K562 (cell line): ENCODE results near the gene SDSL. TPM values are rescaled to one million over a fixed set of nuclear protein-coding genes. Genes with fewer than 3 reads are reported as not detected.

ENCODE experiments used
- ARID1B ChIP-seq: fragments of 450-650 bp; IDR thresholded peaks from 2 replicates; pipeline ENCODE4 v1.6.1; 2016; ENCODE audit warnings: antibody characterized with exemption, mild to moderate bottlenecking, inconsistent platforms
- CEBPB ChIP-seq: fragments of 450-650 bp; IDR thresholded peaks from 2 replicates; pipeline ENCODE4 v1.6.1; 2016; ENCODE audit warnings: missing genetic modification characterization, missing compliant biosample characterization
- FOS ChIP-seq: IDR thresholded peaks from 3 replicates; pipeline ENCODE4 v1.6.1; 2011; ENCODE audit not compliant: insufficient read length; ENCODE audit errors: extremely low read depth
- HMG20A ChIP-seq: fragments of 450-650 bp; formaldehyde crosslinking; conservative IDR thresholded peaks from 2 replicates; pipeline ENCODE4 v1.4.0; 2020; ENCODE audit warnings: mild to moderate bottlenecking, mixed read lengths
- KLF1 ChIP-seq: fragments of 450-650 bp; IDR thresholded peaks from 2 replicates; pipeline ENCODE4 v1.6.1; 2016; ENCODE audit warnings: missing genetic modification characterization, missing compliant biosample characterization
- MAFK ChIP-seq: IDR thresholded peaks from 2 replicates; pipeline ENCODE4 v1.6.1; 2011; ENCODE audit warnings: low read length, improper control_type of control experiment
- PHF21A ChIP-seq: fragments of 450-650 bp; IDR thresholded peaks from 2 replicates; pipeline ENCODE4 v1.6.1; 2017; ENCODE audit warnings: low read depth, borderline replicate concordance
- SMARCA4 ChIP-seq: fragments of 450-650 bp; IDR thresholded peaks from 2 replicates; pipeline ENCODE4 v1.6.1; 2016
- SNRNP70 ChIP-seq: fragments of 200-400 bp; formaldehyde crosslinking; optimal IDR thresholded peaks from 2 replicates; pipeline ENCODE3; 2017; ENCODE audit warnings: low read depth, low read length
- ZNF668 ChIP-seq: fragments of 250-450 bp; sonication (Bioruptor Pico); IDR thresholded peaks from 2 replicates; pipeline ENCODE4 v1.8.0; 2022; ENCODE audit warnings: mild to moderate bottlenecking, inconsistent platforms
- ZNF75A ChIP-seq: fragments of 450-650 bp; formaldehyde crosslinking; IDR thresholded peaks from 2 replicates; pipeline ENCODE4 v1.4.0; 2020; ENCODE audit warnings: mild to moderate bottlenecking
- polyA plus RNA-seq, 8 experiments: library from polyadenylated mRNA; depleted of rRNA in 4 of 8; stranded (reverse) in 5 of 8; unstranded in 3 of 8; fragments of >200 nt; fragmentation: Nextera tagmentation in 2 of 8; fragmentation: Illumina TruSeq in 1 of 8; extraction: Ambion mirVana in 2 of 8; extraction: Trizol in 1 of 8; gene quantifications; 2 replicates each; pipeline versions ENCODE4 v1.2.1 to v1.2.3, GENCODE V29; 2011 to 2014; ENCODE audit warnings: inconsistent platforms in 1 of 8, missing spikeins in 1 of 8
- total RNA-seq, 7 experiments: library from RNA; depleted of rRNA in 6 of 7; stranded (reverse); fragments of >200 nt in 6 of 7; fragmentation: Illumina TruSeq in 2 of 7; extraction: Trizol in 2 of 7; gene quantifications; 2 replicates each; pipeline versions ENCODE4 v1.2.1 to v1.2.3, GENCODE V29; 2011 to 2021; ENCODE audit warnings: low replicate concordance in 1 of 7
- TF ChIP-seq, protein P1 (sequence below): sonication (generic); formaldehyde crosslinking; IDR thresholded peaks from 2 replicates; pipeline ENCODE4 v1.8.0; 2022; ENCODE audit warnings: mild to moderate bottlenecking, missing genetic modification reagents
- TF ChIP-seq, protein P2 (sequence below): fragments of 250-450 bp; sonication (Bioruptor Pico); IDR thresholded peaks from 2 replicates; pipeline ENCODE4 v1.4.0; 2020; ENCODE audit warnings: mild to moderate bottlenecking, moderate library complexity
- TF ChIP-seq, protein P3 (sequence below): sonication (generic); formaldehyde crosslinking; IDR thresholded peaks from 2 replicates; pipeline ENCODE4 v1.8.0; 2022; ENCODE audit warnings: missing genetic modification reagents, mild to moderate bottlenecking, borderline replicate concordance
- TF ChIP-seq, protein P4 (sequence below), 2 experiments: IDR thresholded peaks in 1 of 2; conservative IDR thresholded peaks in 1 of 2; 2 replicates each; pipeline ENCODE4 v1.6.1; 2016; ENCODE audit warnings: low read depth in 2 of 2, mild to moderate bottlenecking in 1 of 2, missing compliant biosample characterization in 1 of 2, missing genetic modification characterization in 1 of 2, moderate library complexity in 1 of 2
- TF ChIP-seq, protein P5 (sequence below): fragments of 250-450 bp; sonication (Bioruptor Pico); IDR thresholded peaks from 2 replicates; pipeline ENCODE4 v1.8.0; 2021; ENCODE audit warnings: borderline replicate concordance, mild to moderate bottlenecking, moderate library complexity; ENCODE audit not compliant: poor library complexity, severe bottlenecking

SDSL gene
- total and polyA plus RNA-seq, 9 of the 15 experiments (the other 6 are each of a cell fraction or from before 2014, with no cell fraction given): 0.31 to 11.0 (median 7.4) TPM

DNA sequence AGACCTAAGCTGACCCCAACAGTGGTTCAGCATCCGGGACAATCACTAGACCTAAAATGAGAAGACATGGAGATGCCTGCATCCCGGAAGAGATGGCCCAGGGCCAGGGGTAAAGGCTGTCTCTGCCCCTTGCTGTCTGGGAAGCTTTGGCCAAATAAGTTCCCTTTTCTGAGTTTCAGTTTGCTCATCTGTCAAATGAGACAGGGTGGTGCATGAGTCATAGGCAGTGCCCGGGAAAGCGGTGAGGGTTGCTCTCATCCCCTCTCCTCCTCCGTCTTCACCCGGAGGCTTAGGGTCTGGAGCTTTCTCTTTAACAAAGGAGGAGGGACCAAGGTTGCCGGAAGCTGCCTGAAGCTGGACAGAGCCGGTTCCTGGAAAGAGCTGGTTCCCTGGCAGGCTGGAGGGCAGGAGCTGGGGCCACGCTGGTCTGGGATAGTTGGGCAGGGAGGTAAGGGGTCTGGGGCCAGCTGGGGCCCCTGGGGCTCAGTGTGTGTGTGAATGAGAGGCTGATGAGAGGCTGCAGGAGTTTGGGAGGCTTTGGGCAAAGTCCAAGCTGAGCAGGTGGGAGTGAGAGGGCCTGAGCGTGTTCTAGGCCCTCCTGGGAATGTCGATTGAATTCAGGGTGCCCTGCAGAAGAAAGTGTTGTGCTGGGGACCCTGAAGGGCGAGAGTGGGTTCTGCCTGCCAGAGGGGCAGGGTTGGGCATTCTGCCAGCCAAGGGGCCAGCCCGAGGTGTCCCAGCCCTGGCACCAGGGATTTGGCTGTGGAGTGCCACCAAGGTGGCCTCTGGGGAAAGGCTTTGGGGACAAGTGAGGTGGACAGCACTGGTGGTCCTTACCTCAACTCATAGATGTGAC is at the start of gene SDSL (continued):
- TF ChIP-seq, protein P1, sequence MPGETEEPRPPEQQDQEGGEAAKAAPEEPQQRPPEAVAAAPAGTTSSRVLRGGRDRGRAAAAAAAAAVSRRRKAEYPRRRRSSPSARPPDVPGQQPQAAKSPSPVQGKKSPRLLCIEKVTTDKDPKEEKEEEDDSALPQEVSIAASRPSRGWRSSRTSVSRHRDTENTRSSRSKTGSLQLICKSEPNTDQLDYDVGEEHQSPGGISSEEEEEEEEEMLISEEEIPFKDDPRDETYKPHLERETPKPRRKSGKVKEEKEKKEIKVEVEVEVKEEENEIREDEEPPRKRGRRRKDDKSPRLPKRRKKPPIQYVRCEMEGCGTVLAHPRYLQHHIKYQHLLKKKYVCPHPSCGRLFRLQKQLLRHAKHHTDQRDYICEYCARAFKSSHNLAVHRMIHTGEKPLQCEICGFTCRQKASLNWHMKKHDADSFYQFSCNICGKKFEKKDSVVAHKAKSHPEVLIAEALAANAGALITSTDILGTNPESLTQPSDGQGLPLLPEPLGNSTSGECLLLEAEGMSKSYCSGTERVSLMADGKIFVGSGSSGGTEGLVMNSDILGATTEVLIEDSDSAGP: peak; percentile 89
- TF ChIP-seq ARID1B (peak; percentile 76), KLF1 (no peak), ZNF668 (CRISPR knock-in tag) (no peak), SMARCA4 (peak; percentile 86), PHF21A (no peak), FOS (peak; percentile 74), SNRNP70 (no peak), MAFK (no peak), ZNF75A (CRISPR knock-in tag) (no peak), HMG20A (CRISPR knock-in tag) (no peak), CEBPB (tag) (no peak)
- TF ChIP-seq, protein P2, sequence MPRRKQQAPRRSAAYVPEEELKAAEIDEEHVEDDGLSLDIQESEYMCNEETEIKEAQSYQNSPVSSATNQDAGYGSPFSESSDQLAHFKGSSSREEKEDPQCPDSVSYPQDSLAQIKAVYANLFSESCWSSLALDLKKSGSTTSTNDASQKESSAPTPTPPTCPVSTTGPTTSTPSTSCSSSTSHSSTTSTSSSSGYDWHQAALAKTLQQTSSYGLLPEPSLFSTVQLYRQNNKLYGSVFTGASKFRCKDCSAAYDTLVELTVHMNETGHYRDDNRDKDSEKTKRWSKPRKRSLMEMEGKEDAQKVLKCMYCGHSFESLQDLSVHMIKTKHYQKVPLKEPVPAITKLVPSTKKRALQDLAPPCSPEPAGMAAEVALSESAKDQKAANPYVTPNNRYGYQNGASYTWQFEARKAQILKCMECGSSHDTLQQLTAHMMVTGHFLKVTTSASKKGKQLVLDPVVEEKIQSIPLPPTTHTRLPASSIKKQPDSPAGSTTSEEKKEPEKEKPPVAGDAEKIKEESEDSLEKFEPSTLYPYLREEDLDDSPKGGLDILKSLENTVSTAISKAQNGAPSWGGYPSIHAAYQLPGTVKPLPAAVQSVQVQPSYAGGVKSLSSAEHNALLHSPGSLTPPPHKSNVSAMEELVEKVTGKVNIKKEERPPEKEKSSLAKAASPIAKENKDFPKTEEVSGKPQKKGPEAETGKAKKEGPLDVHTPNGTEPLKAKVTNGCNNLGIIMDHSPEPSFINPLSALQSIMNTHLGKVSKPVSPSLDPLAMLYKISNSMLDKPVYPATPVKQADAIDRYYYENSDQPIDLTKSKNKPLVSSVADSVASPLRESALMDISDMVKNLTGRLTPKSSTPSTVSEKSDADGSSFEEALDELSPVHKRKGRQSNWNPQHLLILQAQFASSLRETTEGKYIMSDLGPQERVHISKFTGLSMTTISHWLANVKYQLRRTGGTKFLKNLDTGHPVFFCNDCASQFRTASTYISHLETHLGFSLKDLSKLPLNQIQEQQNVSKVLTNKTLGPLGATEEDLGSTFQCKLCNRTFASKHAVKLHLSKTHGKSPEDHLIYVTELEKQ: no peak
- TF ChIP-seq, protein P3, sequence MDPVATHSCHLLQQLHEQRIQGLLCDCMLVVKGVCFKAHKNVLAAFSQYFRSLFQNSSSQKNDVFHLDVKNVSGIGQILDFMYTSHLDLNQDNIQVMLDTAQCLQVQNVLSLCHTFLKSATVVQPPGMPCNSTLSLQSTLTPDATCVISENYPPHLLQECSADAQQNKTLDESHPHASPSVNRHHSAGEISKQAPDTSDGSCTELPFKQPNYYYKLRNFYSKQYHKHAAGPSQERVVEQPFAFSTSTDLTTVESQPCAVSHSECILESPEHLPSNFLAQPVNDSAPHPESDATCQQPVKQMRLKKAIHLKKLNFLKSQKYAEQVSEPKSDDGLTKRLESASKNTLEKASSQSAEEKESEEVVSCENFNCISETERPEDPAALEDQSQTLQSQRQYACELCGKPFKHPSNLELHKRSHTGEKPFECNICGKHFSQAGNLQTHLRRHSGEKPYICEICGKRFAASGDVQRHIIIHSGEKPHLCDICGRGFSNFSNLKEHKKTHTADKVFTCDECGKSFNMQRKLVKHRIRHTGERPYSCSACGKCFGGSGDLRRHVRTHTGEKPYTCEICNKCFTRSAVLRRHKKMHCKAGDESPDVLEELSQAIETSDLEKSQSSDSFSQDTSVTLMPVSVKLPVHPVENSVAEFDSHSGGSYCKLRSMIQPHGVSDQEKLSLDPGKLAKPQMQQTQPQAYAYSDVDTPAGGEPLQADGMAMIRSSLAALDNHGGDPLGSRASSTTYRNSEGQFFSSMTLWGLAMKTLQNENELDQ (CRISPR knock-in tag): no peak
- TF ChIP-seq, protein P4, sequence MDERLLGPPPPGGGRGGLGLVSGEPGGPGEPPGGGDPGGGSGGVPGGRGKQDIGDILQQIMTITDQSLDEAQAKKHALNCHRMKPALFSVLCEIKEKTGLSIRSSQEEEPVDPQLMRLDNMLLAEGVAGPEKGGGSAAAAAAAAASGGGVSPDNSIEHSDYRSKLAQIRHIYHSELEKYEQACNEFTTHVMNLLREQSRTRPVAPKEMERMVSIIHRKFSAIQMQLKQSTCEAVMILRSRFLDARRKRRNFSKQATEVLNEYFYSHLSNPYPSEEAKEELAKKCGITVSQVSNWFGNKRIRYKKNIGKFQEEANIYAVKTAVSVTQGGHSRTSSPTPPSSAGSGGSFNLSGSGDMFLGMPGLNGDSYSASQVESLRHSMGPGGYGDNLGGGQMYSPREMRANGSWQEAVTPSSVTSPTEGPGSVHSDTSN (CRISPR knock-in tag; IDR thresholded peaks at IDR 0.05; ENCODE audit: low read depth): peak; percentile 57
- TF ChIP-seq, protein P4 (tag; conservative IDR thresholded peaks at IDR 0.05; ENCODE audit: low read depth): peak; percentile 92
- TF ChIP-seq, protein P5, sequence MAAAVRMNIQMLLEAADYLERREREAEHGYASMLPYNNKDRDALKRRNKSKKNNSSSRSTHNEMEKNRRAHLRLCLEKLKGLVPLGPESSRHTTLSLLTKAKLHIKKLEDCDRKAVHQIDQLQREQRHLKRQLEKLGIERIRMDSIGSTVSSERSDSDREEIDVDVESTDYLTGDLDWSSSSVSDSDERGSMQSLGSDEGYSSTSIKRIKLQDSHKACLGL (CRISPR knock-in tag): no peak
